ENCODE results near the gene SFTPA2. TPM values are rescaled to one million over a fixed set of nuclear protein-coding genes. Genes with fewer than 3 reads are reported as not detected.

The SFTPA2 gene
- not detected for total RNA-seq

- Histone ChIP-seq H3K27me3 (peaks cover 5% of the 10 kb centered on the region), H3K9me3 (no peaks in the 10 kb centered on the region), H3K4me3 (no peak within 1 kb of the TSS), H3K36me3 (no peaks in the 10 kb centered on the region), H3K27ac (no peak within 1 kb of the TSS), H3K4me1 (no peaks in the 10 kb centered on the region)
- TF ChIP-seq POLR2A (IDR thresholded peaks at IDR 0.05) (no peak), POLR2AphosphoS5 (IDR thresholded peaks at IDR 0.05) (no peak), EP300 (IDR thresholded peaks at IDR 0.05) (no peak)
- TF ChIP-seq, protein P1, sequence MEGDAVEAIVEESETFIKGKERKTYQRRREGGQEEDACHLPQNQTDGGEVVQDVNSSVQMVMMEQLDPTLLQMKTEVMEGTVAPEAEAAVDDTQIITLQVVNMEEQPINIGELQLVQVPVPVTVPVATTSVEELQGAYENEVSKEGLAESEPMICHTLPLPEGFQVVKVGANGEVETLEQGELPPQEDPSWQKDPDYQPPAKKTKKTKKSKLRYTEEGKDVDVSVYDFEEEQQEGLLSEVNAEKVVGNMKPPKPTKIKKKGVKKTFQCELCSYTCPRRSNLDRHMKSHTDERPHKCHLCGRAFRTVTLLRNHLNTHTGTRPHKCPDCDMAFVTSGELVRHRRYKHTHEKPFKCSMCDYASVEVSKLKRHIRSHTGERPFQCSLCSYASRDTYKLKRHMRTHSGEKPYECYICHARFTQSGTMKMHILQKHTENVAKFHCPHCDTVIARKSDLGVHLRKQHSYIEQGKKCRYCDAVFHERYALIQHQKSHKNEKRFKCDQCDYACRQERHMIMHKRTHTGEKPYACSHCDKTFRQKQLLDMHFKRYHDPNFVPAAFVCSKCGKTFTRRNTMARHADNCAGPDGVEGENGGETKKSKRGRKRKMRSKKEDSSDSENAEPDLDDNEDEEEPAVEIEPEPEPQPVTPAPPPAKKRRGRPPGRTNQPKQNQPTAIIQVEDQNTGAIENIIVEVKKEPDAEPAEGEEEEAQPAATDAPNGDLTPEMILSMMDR (IDR thresholded peaks at IDR 0.05): no peak
- DNase-seq (ENCODE audit: low spot score in 2 of 2): no peak
- no CpG with 5 or more reads among the region's 1 CpG for WGBS
These were observed at the start of gene SFTPA2 for GRCh38 chr10:79560160-79560709. SFTPA2 (minus strand) TSS chr10:79560407; CDS start chr10:79559483, 924 bp downstream.

DNA sequence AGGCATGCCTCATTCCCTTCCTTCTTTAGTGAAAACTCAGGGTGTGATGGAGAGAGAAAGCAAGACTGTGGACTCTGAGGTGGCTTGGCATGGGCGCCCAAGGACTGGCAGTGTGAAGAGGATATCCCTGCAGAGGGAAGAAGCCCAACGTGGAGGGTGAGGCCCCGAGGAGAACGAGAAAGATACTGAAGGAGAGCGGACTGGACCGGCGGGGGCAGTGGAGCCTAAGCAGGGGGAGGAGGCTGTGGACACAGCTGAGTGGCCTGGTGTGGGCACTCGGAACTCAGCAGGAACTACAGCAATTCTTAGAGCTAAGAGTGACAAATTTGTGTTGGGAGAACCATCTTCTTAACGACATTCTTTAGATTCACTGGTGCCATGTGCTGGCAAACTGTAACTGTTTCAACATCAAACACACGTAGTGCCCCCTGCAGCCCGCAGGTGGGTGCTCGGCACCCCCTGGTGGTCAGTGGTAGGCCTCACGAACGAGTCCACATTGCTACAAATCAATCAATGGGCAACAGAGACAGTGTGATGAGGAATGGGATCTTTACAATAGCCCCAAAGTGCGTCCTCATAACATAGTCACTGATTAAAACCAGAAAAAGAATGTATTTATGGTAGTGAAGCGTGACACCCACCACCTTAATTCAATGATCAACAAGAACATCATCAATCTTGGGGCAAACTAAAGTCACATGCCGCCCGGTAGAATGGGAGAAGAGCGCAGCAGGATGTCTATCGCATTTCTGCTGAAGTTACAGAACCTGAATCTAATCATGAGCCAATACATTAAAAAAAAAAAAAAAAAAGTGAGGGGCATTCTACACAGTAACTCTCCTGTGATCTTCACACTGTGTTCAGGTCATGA is 48.5 kb upstream of the SFTPA2 start:
- H3K4me1 ChIP-seq: no peaks in the 10 kb centered on the region
- WGBS: 62% methylated on average over 20 of the region's 20 CpGs
- H3K27ac ChIP-seq: no peak overlapping the region
- no peak overlapping the region for H3K4me3 ChIP-seq
- no peaks in the 10 kb centered on the region for H3K27me3 ChIP-seq
- H3K36me3 ChIP-seq: no peaks in the 10 kb centered on the region
- H3K9me3 ChIP-seq: no peaks in the 10 kb centered on the region
- no peak for DNase-seq (ENCODE audit: low spot score in 2 of 2)
- TF ChIP-seq POLR2AphosphoS5 (IDR thresholded peaks at IDR 0.05) (no peak), POLR2A (IDR thresholded peaks at IDR 0.05) (no peak), EP300 (IDR thresholded peaks at IDR 0.05) (no peak)
- TF ChIP-seq, protein P1 (IDR thresholded peaks at IDR 0.05): no peak

GRCh38 chr10:79605308-79605707 is 45.1 kb upstream of the SFTPA2 start:
- no peak for TF ChIP-seq EP300 (IDR thresholded peaks at IDR 0.05)
- no peak for TF ChIP-seq POLR2A (IDR thresholded peaks at IDR 0.05)
- TF ChIP-seq POLR2AphosphoS5 (IDR thresholded peaks at IDR 0.05): no peak
- TF ChIP-seq, protein P1 (IDR thresholded peaks at IDR 0.05): no peak

DNA sequence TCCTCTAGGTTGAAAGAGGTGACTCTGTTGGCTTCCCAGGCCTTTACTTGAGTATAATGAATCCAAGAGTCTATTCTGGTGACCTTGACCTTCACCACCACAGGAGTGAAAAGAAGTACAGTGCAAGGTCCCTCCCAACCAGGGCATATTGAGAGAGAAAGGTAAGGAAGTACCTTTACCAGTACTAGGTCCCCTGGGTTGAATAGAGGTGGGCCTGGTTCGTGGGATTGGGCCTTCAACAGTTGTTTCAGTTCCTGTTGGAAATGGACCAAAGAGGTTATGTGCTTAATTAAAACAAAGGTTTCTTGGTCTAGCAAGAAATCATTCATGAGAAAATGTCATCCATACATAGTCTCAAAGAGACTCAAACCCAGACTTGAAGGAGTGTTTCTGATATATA is 44.1 kb upstream of the SFTPA2 start:
- H3K9me3 ChIP-seq: no peaks in the 10 kb centered on the region
- no peaks in the 10 kb centered on the region for H3K36me3 ChIP-seq
- 54% methylated on average over 1 of the region's 1 CpG for WGBS
- H3K4me3 ChIP-seq: no peak overlapping the region
- no peak for DNase-seq (ENCODE audit: low spot score in 2 of 2)
- no peak overlapping the region for H3K27ac ChIP-seq
- TF ChIP-seq POLR2A (IDR thresholded peaks at IDR 0.05): no peak
- TF ChIP-seq, protein P1 (IDR thresholded peaks at IDR 0.05): no peak
- no peak for TF ChIP-seq POLR2AphosphoS5 (IDR thresholded peaks at IDR 0.05)
- TF ChIP-seq EP300 (IDR thresholded peaks at IDR 0.05): no peak
- no peaks in the 10 kb centered on the region for H3K27me3 ChIP-seq
- no peaks in the 10 kb centered on the region for H3K4me1 ChIP-seq

More at GRCh38 chr10:79605308-79605707, 45.1 kb upstream of the SFTPA2 start:
- Histone ChIP-seq H3K27me3 (no peaks in the 10 kb centered on the region), H3K36me3 (no peaks in the 10 kb centered on the region), H3K27ac (no peak overlapping the region), H3K9me3 (no peaks in the 10 kb centered on the region), H3K4me3 (no peak overlapping the region), H3K4me1 (no peaks in the 10 kb centered on the region)
- no peak for DNase-seq (ENCODE audit: low spot score in 2 of 2)

GRCh38 chr10:79602953-79603352 is 42.7 kb upstream of the SFTPA2 start:
- 83% methylated on average over 2 of the region's 2 CpGs for WGBS
- Histone ChIP-seq H3K27ac (no peak overlapping the region), H3K27me3 (no peaks in the 10 kb centered on the region), H3K9me3 (peaks cover 4% of the 10 kb centered on the region), H3K36me3 (no peaks in the 10 kb centered on the region), H3K4me1 (no peaks in the 10 kb centered on the region), H3K4me3 (no peak overlapping the region)
- no peak for DNase-seq (ENCODE audit: low spot score in 2 of 2)
- TF ChIP-seq, protein P1 (IDR thresholded peaks at IDR 0.05): no peak
- TF ChIP-seq EP300 (IDR thresholded peaks at IDR 0.05): no peak
- TF ChIP-seq POLR2AphosphoS5 (IDR thresholded peaks at IDR 0.05): no peak
- no peak for TF ChIP-seq POLR2A (IDR thresholded peaks at IDR 0.05)

All from suprapubic skin (tissue), 4 donors.